HEK293 (cell line): Measurements from ENCODE around the gene RPS15A.
"Not testable (repeated sequence)": the region's sequence is repeated elsewhere in the genome, so short reads cannot be mapped to it uniquely, and the experiment has no call there.

ENCODE experiments used
- CTCF ChIP-seq: fragments of 450-650 bp; formaldehyde crosslinking; IDR thresholded peaks from 2 replicates; pipeline ENCODE4 v1.5.1; 2016; ENCODE audit warnings: missing biosample characterization, missing genetic modification characterization
- KLF10 ChIP-seq: fragments of 450-650 bp; IDR thresholded peaks from 2 replicates; pipeline ENCODE4 v1.5.1; 2018; ENCODE audit warnings: missing biosample characterization, mild to moderate bottlenecking, missing genetic modification characterization
- PATZ1 ChIP-seq: fragments of 450-650 bp; formaldehyde crosslinking; IDR thresholded peaks from 2 replicates; pipeline ENCODE4 v1.5.1; 2016; ENCODE audit warnings: missing biosample characterization, missing genetic modification characterization
- REST ChIP-seq: fragments of 450-650 bp; formaldehyde crosslinking; IDR thresholded peaks from 2 replicates; pipeline ENCODE4 v1.5.1; 2016; ENCODE audit warnings: missing biosample characterization, missing genetic modification characterization
- SP3 ChIP-seq: fragments of 450-650 bp; formaldehyde crosslinking; IDR thresholded peaks from 2 replicates; pipeline ENCODE4 v1.5.1; 2016; ENCODE audit warnings: missing biosample characterization, missing genetic modification characterization
- ZBTB7A ChIP-seq: fragments of 450-650 bp; formaldehyde crosslinking; IDR thresholded peaks from 2 replicates; pipeline ENCODE4 v1.5.1; 2016; ENCODE audit warnings: low read depth, missing biosample characterization, missing genetic modification characterization
- ZNF112 ChIP-seq: fragments of 450-650 bp; formaldehyde crosslinking; IDR thresholded peaks from 2 replicates; pipeline ENCODE4 v1.5.0; 2017; ENCODE audit warnings: missing biosample characterization, missing genetic modification characterization
- ZNF24 ChIP-seq: fragments of 450-650 bp; formaldehyde crosslinking; IDR thresholded peaks from 2 replicates; pipeline ENCODE4 v1.5.1; 2016; ENCODE audit warnings: missing biosample characterization, missing genetic modification characterization
- ZNF558 ChIP-seq: fragments of 450-650 bp; formaldehyde crosslinking; IDR thresholded peaks from 2 replicates; pipeline ENCODE4 v1.5.1; 2016; ENCODE audit warnings: missing biosample characterization, missing genetic modification characterization
- ZNF596 ChIP-seq: fragments of 450-650 bp; IDR thresholded peaks from 2 replicates; pipeline ENCODE4 v1.5.0; 2018; ENCODE audit warnings: missing biosample characterization, mild to moderate bottlenecking, missing genetic modification characterization, moderate library complexity
- ZNF830 ChIP-seq: fragments of 450-650 bp; IDR thresholded peaks from 2 replicates; pipeline ENCODE4 v1.5.0; 2018; ENCODE audit warnings: missing biosample characterization, missing genetic modification characterization, low read depth, mild to moderate bottlenecking, moderate library complexity
- ZSCAN5A ChIP-seq: fragments of 450-650 bp; formaldehyde crosslinking; IDR thresholded peaks from 2 replicates; pipeline ENCODE4 v1.5.1; 2016; ENCODE audit warnings: missing biosample characterization, missing genetic modification characterization

- not testable (repeated sequence) for TF ChIP-seq KLF10; CTCF (tag by site-specific recombination); ZSCAN5A (tag by site-specific recombination); ZBTB7A (tag by site-specific recombination); REST (tag by site-specific recombination); ZNF24 (tag by site-specific recombination); ZNF596; ZNF558; PATZ1 (tag by site-specific recombination); ZNF112 (tag by site-specific recombination); SP3 (tag by site-specific recombination); ZNF830 (tag by site-specific recombination)
Measured at GRCh38 chr16:18780460-18781026, 9.6 kb downstream of the RPS15A start.
